Activated CD8-positive, alpha-beta memory T cell treated with anti-CD3 and anti-CD28 coated beads for 48 hours (primary cell): ENCODE data around the gene TNFAIP3.
A peak's percentile ranks its signal among the peaks of the same experiment; 100 is the strongest.

Source experiments
- DNase-seq, 3 experiments: peaks; one replicate each; pipeline ENCODE4 v3.0.0-alpha.2; 2020; ENCODE audit warnings: low read depth in 2 of 3, low spot score in 2 of 3

TNFAIP3 gene

DNA sequence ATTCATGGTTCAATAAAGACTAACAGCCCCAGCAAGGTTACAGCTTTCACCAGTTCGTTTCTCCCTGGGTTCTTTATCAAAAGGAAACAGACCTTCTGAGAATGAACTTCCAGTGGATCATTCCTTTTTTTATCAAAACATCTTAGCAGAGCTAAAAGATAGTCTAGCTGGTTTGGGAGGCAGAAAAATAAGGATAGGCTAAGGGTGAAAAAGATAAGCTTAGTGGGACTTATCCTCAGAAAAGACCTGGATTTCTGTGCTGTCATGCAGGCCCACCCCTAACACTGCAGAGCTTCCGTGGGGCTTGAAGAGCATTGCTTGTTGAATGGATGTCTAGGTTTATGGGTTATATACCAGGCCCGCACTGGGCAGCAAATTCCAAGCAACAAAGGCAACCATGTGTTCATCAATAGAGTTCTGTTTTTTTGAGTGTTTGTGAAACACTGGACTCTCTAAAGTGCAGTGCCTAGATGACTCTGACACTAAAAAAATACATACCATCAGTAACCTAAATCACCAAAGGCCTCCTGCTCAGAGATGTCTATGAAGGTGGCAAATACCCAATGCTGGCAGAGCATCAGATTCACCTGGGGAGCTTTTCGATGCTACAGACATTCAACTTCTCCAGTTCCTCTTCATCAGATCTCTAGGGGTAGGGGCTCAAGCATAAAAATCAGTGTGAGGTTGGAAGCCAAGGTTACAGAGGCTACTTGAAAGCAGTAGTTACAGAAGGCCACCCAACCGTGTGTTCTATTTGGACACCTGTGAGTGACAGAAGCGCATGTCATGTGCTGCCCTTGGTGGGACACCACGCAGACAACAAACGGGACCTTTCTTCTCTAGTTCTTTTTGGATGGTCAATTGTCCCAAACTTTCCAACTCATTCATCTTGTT lies 53.0 kb downstream of the TNFAIP3 start:
- DNase-seq: no peak

DNA sequence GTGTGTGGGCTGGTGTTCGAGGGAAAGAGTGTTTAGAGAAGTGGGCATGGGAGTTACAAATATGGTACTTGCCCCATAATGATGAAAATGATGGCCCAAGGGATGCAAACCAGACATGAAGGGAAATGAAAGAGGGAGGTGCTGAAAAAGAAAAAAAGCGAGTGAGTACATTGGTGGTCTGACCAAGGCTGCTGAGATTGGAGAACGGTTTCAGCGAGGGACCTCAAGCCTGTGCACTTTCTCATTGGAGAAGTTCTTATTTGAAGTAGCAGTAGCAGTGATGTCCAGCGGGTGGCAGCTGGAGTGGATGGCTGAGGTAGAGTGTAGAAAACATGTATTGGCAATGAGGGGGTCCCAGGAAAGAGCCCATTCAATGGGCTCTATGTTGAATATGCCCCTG lies 54.8 kb downstream of the TNFAIP3 start:
- DNase-seq: no peak

DNA sequence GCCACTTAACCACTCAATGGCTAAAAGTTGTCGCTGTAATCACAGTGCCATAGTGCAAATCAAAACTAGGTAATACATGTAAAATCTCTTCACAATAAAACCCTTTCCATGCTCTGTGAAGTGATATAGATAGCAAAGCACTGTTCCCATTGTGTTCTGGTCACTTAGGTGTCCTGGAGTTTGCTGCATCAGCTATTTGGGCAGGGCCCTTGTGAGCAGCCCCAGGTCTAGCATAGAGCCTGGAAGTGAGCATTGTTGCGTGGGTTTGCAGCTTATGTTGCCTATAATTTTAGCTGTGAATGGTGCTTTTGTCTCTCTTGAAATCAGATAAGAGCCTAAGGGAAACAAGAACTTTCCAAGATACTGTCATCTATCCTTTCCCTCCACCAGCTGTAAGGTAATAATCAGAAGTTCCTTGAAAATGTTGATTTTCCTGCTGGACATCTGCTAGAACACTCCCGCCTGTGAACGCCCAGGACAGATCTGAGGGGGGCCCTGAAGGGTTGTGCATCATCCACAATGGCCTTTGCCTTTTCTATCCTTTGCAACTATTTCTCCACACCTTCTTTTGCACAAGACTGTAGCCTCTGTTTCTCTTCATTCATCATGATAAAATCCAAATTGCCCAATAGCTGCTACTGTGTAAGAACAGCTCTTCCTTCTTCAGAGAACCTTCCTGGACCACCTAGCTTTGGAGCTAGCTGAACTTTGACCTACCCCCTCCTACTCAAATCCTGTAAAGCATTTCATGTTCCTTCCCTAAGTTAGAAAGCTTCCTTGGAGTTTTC lies 57.0 kb downstream of the TNFAIP3 start:
- no peak for DNase-seq

DNA sequence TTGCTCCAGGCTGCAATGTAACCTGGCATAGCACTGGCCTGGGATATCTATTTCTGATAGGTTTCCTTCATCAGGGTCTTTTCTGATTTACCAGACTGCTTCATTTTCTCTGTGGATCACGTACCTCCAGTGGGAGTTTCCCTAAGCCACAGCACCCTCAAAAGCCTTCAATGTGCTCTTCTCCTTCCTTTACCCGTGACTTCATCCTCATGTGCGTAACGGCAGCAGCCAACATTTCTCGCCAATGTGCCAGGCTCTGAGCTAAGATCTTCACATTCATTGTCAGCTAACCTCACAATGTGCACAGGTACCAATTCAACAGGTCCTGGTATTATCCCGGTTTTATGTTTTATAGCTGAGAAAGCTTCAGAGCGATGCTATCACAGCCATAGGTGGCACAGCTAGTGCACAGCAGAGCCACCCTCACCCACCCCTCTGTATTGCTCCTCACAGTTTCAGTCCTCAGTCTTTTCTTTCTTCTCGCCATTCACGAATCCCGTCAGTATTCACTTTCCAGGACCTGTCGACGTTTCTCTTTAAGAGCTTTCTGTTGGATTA lies 58.2 kb downstream of the TNFAIP3 start:
- no peak for DNase-seq

DNA sequence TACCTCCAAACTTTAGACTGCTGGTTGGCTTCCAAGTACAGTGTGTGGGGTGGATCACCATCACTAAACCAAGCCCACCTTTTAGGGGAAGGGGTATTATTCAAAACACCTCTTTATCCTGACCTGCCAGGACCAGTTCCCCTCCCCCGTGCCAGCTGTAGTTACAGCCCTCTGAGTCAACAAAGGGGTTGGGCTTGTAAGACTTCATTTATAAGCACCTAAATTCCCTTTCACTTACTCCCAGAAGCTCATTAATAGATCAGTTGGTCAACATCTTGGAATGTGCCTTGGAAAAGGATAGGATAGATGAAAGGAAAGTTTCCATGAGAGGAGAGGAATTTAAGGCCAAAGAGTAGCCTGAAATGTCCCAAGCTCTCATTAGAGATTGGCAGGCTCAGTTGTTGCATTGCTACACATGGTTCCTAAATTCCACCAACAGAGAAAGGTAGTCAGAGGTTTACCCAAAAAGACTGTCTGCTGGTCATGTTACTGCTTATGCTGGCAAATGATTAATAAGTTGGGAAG lies 59.2 kb downstream of the TNFAIP3 start:
- DNase-seq: no peak

DNA sequence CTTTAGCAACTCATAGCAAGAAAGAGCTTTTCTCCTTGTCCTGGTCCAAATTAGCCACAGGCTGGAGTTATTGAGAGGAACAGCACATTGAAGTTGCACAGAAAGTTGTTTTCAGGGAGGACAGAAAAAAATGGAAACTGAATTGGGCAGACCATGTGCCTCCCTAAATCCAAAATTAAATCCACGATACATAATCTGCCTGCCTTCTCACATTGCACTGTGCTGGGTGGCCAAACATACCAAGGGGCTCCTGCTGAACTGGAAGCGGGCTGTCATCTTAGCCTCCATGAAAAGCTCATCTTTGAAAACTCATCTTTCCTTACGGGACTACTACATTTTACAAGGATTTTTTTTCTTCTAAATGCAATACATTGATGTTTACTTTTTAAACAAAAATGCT lies 59.9 kb downstream of the TNFAIP3 start:
- DNase-seq: no peak

DNA sequence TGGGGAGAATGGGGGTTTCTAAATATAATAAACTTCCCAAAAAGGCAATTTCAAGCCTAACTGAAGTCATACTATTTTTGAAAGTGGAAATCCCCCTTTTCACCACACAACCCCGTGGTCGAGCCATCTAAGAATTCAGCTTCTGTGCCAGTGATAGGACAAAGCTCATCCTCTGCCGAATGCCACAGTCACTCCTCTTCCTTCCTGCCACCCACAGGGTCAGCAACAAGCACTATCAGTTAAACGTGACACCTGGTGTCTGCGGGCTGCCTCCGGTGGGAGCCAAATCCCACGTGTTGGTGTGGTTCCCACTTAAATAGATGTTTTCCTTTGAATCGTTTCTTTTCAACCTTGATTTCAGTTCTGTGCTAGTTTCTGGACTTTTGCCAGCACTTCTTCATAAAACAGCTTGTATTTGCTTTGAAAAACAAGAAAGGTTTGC lies 60.7 kb downstream of the TNFAIP3 start:
- DNase-seq: peak; percentile 46 to 73 (median 50)

DNA sequence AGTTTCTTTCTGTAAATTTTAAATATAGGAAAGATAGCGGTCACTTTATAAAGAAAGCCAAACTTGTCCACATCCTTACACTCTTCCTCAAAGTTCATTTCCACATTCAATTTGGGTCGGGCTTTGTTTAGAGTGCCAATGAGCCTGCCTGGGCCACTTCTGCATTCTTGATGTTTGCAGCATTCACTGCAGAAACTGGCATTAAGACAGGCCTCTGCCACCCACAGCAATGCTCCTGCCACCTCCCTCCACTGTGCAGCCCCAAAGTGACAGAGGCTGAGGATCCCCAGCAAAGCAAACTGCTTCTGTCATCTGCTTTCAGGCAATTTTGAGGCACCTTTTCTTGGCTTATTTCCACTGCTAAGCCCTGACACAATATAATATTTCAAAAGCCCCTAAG lies 61.2 kb downstream of the TNFAIP3 start:
- no peak for DNase-seq

DNA sequence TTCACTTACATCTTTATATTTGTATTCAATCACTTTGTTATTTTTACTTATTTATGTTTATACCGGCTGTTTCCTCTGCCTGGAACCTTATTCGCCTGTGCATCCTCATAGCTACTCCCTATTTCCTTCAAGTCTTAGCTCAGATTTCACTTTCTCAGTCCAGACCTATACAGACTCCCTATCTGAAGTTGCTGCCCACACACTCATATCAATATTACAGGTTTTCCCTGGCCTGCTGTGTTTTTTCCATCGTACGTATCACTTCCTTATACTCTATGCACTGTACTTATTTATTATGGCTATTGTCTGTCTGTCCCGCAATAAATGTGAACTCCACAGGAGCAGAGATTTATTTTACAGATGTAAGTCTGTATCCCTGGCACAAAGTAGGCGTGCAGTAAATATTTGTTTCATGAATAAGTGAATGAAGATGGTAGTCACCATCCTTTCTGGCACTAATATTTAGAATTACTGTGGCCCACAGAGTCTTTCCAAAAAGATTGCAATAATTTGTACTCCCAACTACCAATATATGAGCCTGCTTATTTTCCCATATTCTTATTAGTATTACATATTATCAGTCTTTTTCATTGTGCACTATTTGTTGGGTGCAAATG lies 64.9 kb downstream of the TNFAIP3 start:
- DNase-seq: no peak
